A549 (cell line): ENCODE data around the gene KPNA2. TPM values are rescaled to one million over a fixed set of nuclear protein-coding genes. Genes with fewer than 3 reads are reported as not detected.
A peak's percentile ranks its signal among the peaks of the same experiment; 100 is the strongest.

ENCODE experiments used
- ATAC-seq, 2 experiments: fragments of 200-7000 bp in 1 of 2; fragments of >200 bp in 1 of 2; cut with Nextera tagmentation in 1 of 2; cut with Tn5 transposase in 1 of 2; 3 replicates each; pipeline versions ENCODE4 v1.8.0 to v1.9.1; 2018 to 2020; ENCODE audit warnings: mild to moderate bottlenecking in 1 of 2, moderate library complexity in 1 of 2
- CTCF ChIA-PET: fragments of 300-600 bp; sonication (Branson Sonifier 250); formaldehyde crosslinking; extraction: SDS; loops from one replicate; lab custom pipeline; 2021; ENCODE audit warnings: antibody characterized with exemption, inconsistent platforms; lab: Yijun Ruan, JAX
- POLR2A ChIA-PET: fragments of 350-600 bp; formaldehyde crosslinking; extraction: SDS; loops from one replicate; lab custom pipeline; 2021; ENCODE audit warnings: antibody characterized with exemption, inconsistent platforms; lab: Yijun Ruan, JAX
- DNase-seq, 2 experiments: peaks; one replicate each; pipeline versions ENCODE4 v3.0.0 to v3.0.0-alpha.2; 2011 to 2016; ENCODE audit warnings: low read depth in 1 of 2, low spot score in 1 of 2
- FAIRE-seq: peaks from 2 replicates; lab custom pipeline; 2011; peaks lifted over from hg19 to GRCh38; lab: Jason Lieb, UNC
- H3K27ac ChIP-seq, 2 experiments: fragments of >200 bp; sonication (Bioruptor Twin); formaldehyde crosslinking; 3 replicates each; pipeline ENCODE4 v1.5.1; 2016 to 2017
- H3K4me1 ChIP-seq: fragments of >200 bp; sonication (Bioruptor Twin); formaldehyde crosslinking; 3 replicates; pipeline ENCODE4 v1.6.1; 2016
- H3K4me2 ChIP-seq: fragments of >200 bp; sonication (Bioruptor Twin); formaldehyde crosslinking; 3 replicates; pipeline ENCODE4 v1.6.1; 2016
- H3K4me3 ChIP-seq: fragments of >200 bp; sonication (Bioruptor Twin); formaldehyde crosslinking; 3 replicates; pipeline ENCODE4 v1.5.1; 2016
- H3K9me3 ChIP-seq: fragments of >200 bp; sonication (Bioruptor Twin); formaldehyde crosslinking; 3 replicates; pipeline ENCODE4 v1.6.1; 2016
- CBX2 ChIP-seq: fragments of 200-600 bp; sonication (generic); IDR thresholded peaks from 2 replicates; pipeline ENCODE4 v1.6.1; 2016; ENCODE audit warnings: low read depth, mild to moderate bottlenecking, borderline replicate concordance
- CEBPB ChIP-seq, 2 experiments: fragments of >200 bp in 1 of 2; sonication (Bioruptor Twin) in 1 of 2; formaldehyde crosslinking in 1 of 2; IDR thresholded peaks; 2 replicates each; pipeline ENCODE4 v1.6.1; 2012 to 2016
- CHD2 ChIP-seq: fragments of 150-350 bp; IDR thresholded peaks from 2 replicates; pipeline ENCODE4 v1.6.1; 2014; ENCODE audit warnings: low read length; ENCODE audit not compliant: partially characterized antibody
- FOSB ChIP-seq: fragments of 250-450 bp; sonication (Bioruptor Pico); IDR thresholded peaks from 2 replicates; pipeline ENCODE4 v1.5.0; 2020; ENCODE audit warnings: mild to moderate bottlenecking, moderate library complexity
- FOSL2 ChIP-seq, 2 experiments: fragments of 450-650 bp in 1 of 2; fragments of >200 bp in 1 of 2; sonication (Bioruptor Twin) in 1 of 2; formaldehyde crosslinking; IDR thresholded peaks; 2 replicates each; pipeline versions ENCODE4 v1.5.0 to v1.6.1; 2016 to 2020; ENCODE audit warnings: mild to moderate bottlenecking in 1 of 2, moderate library complexity in 1 of 2
- GATA3 ChIP-seq: IDR thresholded peaks from 2 replicates; pipeline ENCODE4 v1.6.1; 2012; ENCODE audit warnings: borderline replicate concordance
- HDAC2 ChIP-seq: fragments of 200-600 bp; sonication (generic); IDR thresholded peaks from 2 replicates; pipeline ENCODE4 v1.6.1; 2016
- HOXA7 ChIP-seq: fragments of 250-450 bp; sonication (Bioruptor Pico); IDR thresholded peaks from 2 replicates; pipeline ENCODE4 v1.5.0; 2020; ENCODE audit warnings: mild to moderate bottlenecking, moderate library complexity
- HOXB5 ChIP-seq: fragments of 250-450 bp; sonication (Bioruptor Pico); IDR thresholded peaks from 2 replicates; pipeline ENCODE4 v1.5.0; 2020; ENCODE audit warnings: mild to moderate bottlenecking, moderate library complexity
- JUN ChIP-seq, 2 experiments: fragments of >200 bp; sonication (Bioruptor Twin); formaldehyde crosslinking; IDR thresholded peaks; 2 replicates in 1 of 2; 3 replicates in 1 of 2; pipeline ENCODE4 v1.6.1; 2016 to 2017
- KDM1A ChIP-seq: fragments of 200-600 bp; sonication (generic); IDR thresholded peaks from 2 replicates; pipeline ENCODE4 v1.6.1; 2016; ENCODE audit warnings: low read depth, mild to moderate bottlenecking
- MAFK ChIP-seq: fragments of 450-650 bp; IDR thresholded peaks from 2 replicates; pipeline ENCODE4 v1.6.1; 2014; ENCODE audit not compliant: partially characterized antibody
- NFE2L2 ChIP-seq: fragments of 150-350 bp; conservative IDR thresholded peaks from 2 replicates; pipeline ENCODE4 v1.6.1; 2014; ENCODE audit warnings: low read length
- PHF8 ChIP-seq: fragments of 200-600 bp; sonication (generic); IDR thresholded peaks from 2 replicates; pipeline ENCODE4 v1.6.1; 2016; ENCODE audit warnings: low read depth, mild to moderate bottlenecking, antibody characterized with exemption, moderate library complexity, borderline replicate concordance
- POLR2A ChIP-seq: IDR thresholded peaks from 2 replicates; pipeline ENCODE4 v1.6.1; 2012; ENCODE audit warnings: mild to moderate bottlenecking, low read length
- RAD21 ChIP-seq, 2 experiments: fragments of >200 bp in 1 of 2; sonication (Bioruptor Twin) in 1 of 2; formaldehyde crosslinking in 1 of 2; IDR thresholded peaks in 1 of 2; conservative IDR thresholded peaks in 1 of 2; 2 replicates in 1 of 2; 3 replicates in 1 of 2; pipeline ENCODE4 v1.6.1; 2012 to 2018; ENCODE audit warnings: inconsistent platforms in 1 of 2
- RARB ChIP-seq: fragments of 250-450 bp; sonication (Bioruptor Pico); IDR thresholded peaks from 2 replicates; pipeline ENCODE4 v1.8.0; 2021; ENCODE audit warnings: mild to moderate bottlenecking, moderate library complexity
- RNF2 ChIP-seq: fragments of 200-600 bp; sonication (generic); IDR thresholded peaks from 2 replicates; pipeline ENCODE4 v1.6.1; 2016; ENCODE audit warnings: low read depth, mild to moderate bottlenecking, antibody characterized with exemption, moderate library complexity, borderline replicate concordance
- SMC3 ChIP-seq: fragments of >200 bp; sonication (Bioruptor Twin); formaldehyde crosslinking; IDR thresholded peaks from 3 replicates; pipeline ENCODE4 v1.6.1; 2018; ENCODE audit warnings: inconsistent platforms
- SREBF2 ChIP-seq: fragments of 450-650 bp; IDR thresholded peaks from 2 replicates; pipeline ENCODE4 v1.6.1; 2014; ENCODE audit warnings: mild to moderate bottlenecking, moderate library complexity
- TFCP2L1 ChIP-seq: fragments of 250-450 bp; sonication (Bioruptor Pico); IDR thresholded peaks from 2 replicates; pipeline ENCODE4 v1.5.0; 2021; ENCODE audit warnings: mild to moderate bottlenecking
- ZC3H11A ChIP-seq: fragments of 450-650 bp; IDR thresholded peaks from 2 replicates; pipeline ENCODE4 v1.6.1; 2014; ENCODE audit warnings: antibody characterized with exemption, mild to moderate bottlenecking
- ZFP36 ChIP-seq: fragments of 450-650 bp; IDR thresholded peaks from 2 replicates; pipeline ENCODE4 v1.6.1; 2014; ENCODE audit warnings: borderline replicate concordance; ENCODE audit not compliant: partially characterized antibody
- ZSCAN20 ChIP-seq: fragments of 250-450 bp; sonication (Bioruptor Pico); IDR thresholded peaks from 2 replicates; pipeline ENCODE4 v1.8.0; 2022; ENCODE audit warnings: mild to moderate bottlenecking, moderate library complexity
- WGBS: methylation state at CpG from one replicate; pipeline ENCODE4 v1.1.6; 2017; ENCODE audit errors: missing lambda C conversion rate; 5-methylcytosine and 5-hydroxymethylcytosine counted together
- polyA plus RNA-seq, 4 experiments: library from polyadenylated mRNA; depleted of rRNA in 3 of 4; stranded (reverse); fragments of >200 nt; fragmentation: RNase III in 1 of 4; extraction: RNeasy Plus Mini Kit Qiagen cat#74134 plus additional on column Dnase treatment in 1 of 4; gene quantifications; 2 replicates in 3 of 4; 3 replicates in 1 of 4; pipeline ENCODE4 v1.2.3, GENCODE V29; 2011 to 2017
- TF ChIP-seq, protein P1 (sequence below): IDR thresholded peaks from 2 replicates; pipeline ENCODE4 v1.6.1; 2012; ENCODE audit warnings: low read depth, borderline replicate concordance
- TF ChIP-seq, protein P2 (sequence below): fragments of >200 bp; sonication (Bioruptor Twin); formaldehyde crosslinking; IDR thresholded peaks from 2 replicates; pipeline ENCODE4 v1.6.1; 2016
- TF ChIP-seq, protein P3 (sequence below): fragments of 250-450 bp; sonication (Bioruptor Pico); IDR thresholded peaks from 2 replicates; pipeline ENCODE4 v1.5.0; 2021; ENCODE audit warnings: mild to moderate bottlenecking, moderate library complexity, borderline replicate concordance
- TF ChIP-seq, protein P4 (sequence below): fragments of >200 bp; sonication (Bioruptor Twin); formaldehyde crosslinking; IDR thresholded peaks from 3 replicates; pipeline ENCODE4 v1.5.1; 2016
- TF ChIP-seq, protein P5 (sequence below): IDR thresholded peaks from 2 replicates; pipeline ENCODE4 v1.6.1; 2012
- TF ChIP-seq, protein P6 (sequence below): fragments of 150-350 bp; IDR thresholded peaks from 2 replicates; pipeline ENCODE4 v1.6.1; 2014; ENCODE audit warnings: low read depth, mild to moderate bottlenecking, low read length

The KPNA2 gene
- polyA plus RNA-seq, 2 of the 4 experiments (the other 2 are of a cell fraction) = 382 to 700 TPM

DNA sequence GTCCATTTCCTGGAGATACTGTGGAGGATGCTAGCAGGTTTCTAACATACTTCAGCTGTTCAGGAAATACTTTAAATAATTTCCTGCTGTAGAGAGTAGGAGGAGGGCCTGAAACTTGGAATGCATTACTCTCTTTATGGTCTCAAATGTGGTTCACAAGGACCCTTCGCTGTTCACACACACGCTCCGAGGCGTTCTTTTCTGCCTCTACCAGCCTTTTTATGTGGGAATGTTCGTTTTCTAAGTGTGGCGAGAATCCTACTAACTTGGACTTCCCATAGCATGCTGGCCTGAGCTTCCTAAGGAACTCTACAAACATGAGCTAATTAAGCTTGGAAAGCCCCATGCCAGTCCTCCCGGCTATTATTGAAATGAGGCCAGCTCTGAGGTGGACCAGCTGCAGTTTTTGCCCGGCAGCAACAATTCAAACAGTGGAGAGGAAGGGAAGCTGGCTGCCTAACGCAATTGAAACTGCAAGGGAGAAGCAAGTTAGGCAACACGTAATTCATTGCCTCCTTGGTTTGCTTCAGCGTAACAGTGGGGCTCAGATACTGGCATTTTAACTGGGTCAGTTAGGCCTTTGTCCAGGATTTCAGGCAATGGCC lies 18.9 kb downstream of the KPNA2 start (continued):
- TF ChIP-seq, protein P1, sequence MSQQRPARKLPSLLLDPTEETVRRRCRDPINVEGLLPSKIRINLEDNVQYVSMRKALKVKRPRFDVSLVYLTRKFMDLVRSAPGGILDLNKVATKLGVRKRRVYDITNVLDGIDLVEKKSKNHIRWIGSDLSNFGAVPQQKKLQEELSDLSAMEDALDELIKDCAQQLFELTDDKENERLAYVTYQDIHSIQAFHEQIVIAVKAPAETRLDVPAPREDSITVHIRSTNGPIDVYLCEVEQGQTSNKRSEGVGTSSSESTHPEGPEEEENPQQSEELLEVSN = no peak
- TF ChIP-seq SREBF2 (no peak), RARB (CRISPR knock-in tag) (no peak), PHF8 (no peak), ZSCAN20 (no peak), POLR2A (no peak), JUN (IDR thresholded peaks at IDR 0.05) (no peak), NFE2L2 (no peak), ZC3H11A (no peak), ZFP36 (no peak)

DNA sequence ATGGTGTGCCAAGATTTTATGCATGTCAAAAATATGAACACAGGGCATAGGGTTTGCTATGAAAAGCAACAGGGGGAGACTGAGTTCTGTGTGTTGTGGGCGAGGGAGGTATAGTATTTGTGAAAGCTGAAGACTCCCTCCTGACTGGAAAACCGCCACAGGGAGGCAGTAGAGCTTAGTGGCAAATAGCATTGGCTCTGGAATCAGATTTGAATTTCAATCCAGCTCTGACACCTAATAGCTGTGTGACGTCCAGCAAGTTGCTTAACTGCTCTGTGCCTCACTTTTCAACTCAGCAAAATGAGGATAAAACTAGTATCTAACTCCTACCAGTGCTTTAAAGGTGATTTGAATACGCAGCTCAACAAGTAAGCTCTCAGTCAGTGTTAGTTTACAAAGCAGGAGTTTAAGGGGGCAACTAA lies 22.0 kb downstream of the KPNA2 start:
- H3K4me2 ChIP-seq = no peak overlapping the region
- TF ChIP-seq RNF2 = no peak
- TF ChIP-seq, protein P2, sequence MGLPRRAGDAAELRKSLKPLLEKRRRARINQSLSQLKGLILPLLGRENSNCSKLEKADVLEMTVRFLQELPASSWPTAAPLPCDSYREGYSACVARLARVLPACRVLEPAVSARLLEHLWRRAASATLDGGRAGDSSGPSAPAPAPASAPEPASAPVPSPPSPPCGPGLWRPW = no peak
- no peak for TF ChIP-seq CEBPB (IDR thresholded peaks at IDR 0.05)
- TF ChIP-seq HOXB5 = no peak
- TF ChIP-seq RAD21 (conservative IDR thresholded peaks at IDR 0.05 in 1 of 2, IDR thresholded peaks at IDR 0.05 in 1 of 2) = peak; percentile 60 to 64
- no peak for TF ChIP-seq HDAC2
- no peak for TF ChIP-seq MAFK
- TF ChIP-seq KDM1A = no peak
- TF ChIP-seq FOSL2 (IDR thresholded peaks at IDR 0.05) = no peak
- no peak for TF ChIP-seq FOSL2 (CRISPR knock-in tag; IDR thresholded peaks at IDR 0.05)
- TF ChIP-seq FOSB (CRISPR knock-in tag) = no peak
- no peak for TF ChIP-seq HOXA7 (CRISPR knock-in tag)
- no peak for TF ChIP-seq GATA3
- peak; percentile 97 for TF ChIP-seq ZFP36
- 0 out of 2 replicates have a peak, but pooled peaks have one; percentile 46 for TF ChIP-seq TFCP2L1 (CRISPR knock-in tag)
- TF ChIP-seq, protein P3, sequence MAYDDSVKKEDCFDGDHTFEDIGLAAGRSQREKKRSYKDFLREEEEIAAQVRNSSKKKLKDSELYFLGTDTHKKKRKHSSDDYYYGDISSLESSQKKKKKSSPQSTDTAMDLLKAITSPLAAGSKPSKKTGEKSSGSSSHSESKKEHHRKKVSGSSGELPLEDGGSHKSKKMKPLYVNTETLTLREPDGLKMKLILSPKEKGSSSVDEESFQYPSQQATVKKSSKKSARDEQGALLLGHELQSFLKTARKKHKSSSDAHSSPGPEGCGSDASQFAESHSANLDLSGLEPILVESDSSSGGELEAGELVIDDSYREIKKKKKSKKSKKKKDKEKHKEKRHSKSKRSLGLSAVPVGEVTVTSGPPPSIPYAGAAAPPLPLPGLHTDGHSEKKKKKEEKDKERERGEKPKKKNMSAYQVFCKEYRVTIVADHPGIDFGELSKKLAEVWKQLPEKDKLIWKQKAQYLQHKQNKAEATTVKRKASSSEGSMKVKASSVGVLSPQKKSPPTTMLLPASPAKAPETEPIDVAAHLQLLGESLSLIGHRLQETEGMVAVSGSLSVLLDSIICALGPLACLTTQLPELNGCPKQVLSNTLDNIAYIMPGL (CRISPR knock-in tag) = no peak
- TF ChIP-seq, protein P4, sequence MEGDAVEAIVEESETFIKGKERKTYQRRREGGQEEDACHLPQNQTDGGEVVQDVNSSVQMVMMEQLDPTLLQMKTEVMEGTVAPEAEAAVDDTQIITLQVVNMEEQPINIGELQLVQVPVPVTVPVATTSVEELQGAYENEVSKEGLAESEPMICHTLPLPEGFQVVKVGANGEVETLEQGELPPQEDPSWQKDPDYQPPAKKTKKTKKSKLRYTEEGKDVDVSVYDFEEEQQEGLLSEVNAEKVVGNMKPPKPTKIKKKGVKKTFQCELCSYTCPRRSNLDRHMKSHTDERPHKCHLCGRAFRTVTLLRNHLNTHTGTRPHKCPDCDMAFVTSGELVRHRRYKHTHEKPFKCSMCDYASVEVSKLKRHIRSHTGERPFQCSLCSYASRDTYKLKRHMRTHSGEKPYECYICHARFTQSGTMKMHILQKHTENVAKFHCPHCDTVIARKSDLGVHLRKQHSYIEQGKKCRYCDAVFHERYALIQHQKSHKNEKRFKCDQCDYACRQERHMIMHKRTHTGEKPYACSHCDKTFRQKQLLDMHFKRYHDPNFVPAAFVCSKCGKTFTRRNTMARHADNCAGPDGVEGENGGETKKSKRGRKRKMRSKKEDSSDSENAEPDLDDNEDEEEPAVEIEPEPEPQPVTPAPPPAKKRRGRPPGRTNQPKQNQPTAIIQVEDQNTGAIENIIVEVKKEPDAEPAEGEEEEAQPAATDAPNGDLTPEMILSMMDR = peak; percentile 67
- no peak for TF ChIP-seq CBX2
- peak; percentile 52 for TF ChIP-seq SMC3
- TF ChIP-seq, protein P5, sequence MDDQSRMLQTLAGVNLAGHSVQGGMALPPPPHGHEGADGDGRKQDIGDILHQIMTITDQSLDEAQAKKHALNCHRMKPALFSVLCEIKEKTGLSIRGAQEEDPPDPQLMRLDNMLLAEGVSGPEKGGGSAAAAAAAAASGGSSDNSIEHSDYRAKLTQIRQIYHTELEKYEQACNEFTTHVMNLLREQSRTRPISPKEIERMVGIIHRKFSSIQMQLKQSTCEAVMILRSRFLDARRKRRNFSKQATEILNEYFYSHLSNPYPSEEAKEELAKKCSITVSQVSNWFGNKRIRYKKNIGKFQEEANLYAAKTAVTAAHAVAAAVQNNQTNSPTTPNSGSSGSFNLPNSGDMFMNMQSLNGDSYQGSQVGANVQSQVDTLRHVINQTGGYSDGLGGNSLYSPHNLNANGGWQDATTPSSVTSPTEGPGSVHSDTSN = no peak
- TF ChIP-seq, protein P6, sequence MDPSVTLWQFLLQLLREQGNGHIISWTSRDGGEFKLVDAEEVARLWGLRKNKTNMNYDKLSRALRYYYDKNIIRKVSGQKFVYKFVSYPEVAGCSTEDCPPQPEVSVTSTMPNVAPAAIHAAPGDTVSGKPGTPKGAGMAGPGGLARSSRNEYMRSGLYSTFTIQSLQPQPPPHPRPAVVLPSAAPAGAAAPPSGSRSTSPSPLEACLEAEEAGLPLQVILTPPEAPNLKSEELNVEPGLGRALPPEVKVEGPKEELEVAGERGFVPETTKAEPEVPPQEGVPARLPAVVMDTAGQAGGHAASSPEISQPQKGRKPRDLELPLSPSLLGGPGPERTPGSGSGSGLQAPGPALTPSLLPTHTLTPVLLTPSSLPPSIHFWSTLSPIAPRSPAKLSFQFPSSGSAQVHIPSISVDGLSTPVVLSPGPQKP = no peak
- TF ChIP-seq CHD2 = no peak
- no peak overlapping the region for H3K27ac ChIP-seq
- WGBS = 23% methylated on average over 4 of the region's 4 CpGs
- FAIRE-seq (no peak), DNase-seq (peak in 1 of 2 experiments; percentile 66), ATAC-seq (peak; percentile 84 to 86)
- POLR2A ChIA-PET = no interaction called here
- CTCF ChIA-PET = interaction anchor here (0.7 to 3.2 kb wide), 7 partner anchors 11 to 555 kb away, joined by 3 to 10 read pairs (median 4); no protein-coding TSS in a partner anchor
- no peak overlapping the region for H3K4me3 ChIP-seq
- no peaks in the 10 kb centered on the region for H3K9me3 ChIP-seq
- no peaks in the 10 kb centered on the region; the same call in 2 of the 3 replicates for H3K4me1 ChIP-seq
